Fibroblast of pulmonary artery (primary cell): ENCODE measurements around the gene DDX20.

Experiments
- DNase-seq: peaks from one replicate; pipeline ENCODE4 v3.0.0-alpha.2; 2010; ENCODE audit warnings: low read depth
- H3K4me3 ChIP-seq: replicated peaks from 2 replicates; pipeline ENCODE4 v1.5.1; 2011; ENCODE audit warnings: low read depth, mild to moderate bottlenecking, control low read depth, low read length, moderate library complexity
- CTCF ChIP-seq: IDR thresholded peaks from 2 replicates; pipeline ENCODE4 v1.5.1; 2011; ENCODE audit warnings: mild to moderate bottlenecking, control low read depth, low read length, inconsistent platforms; ENCODE audit errors: missing control alignments

The DDX20 gene

GRCh38 chr1:111736548-111737215 lies 19.0 kb upstream of the DDX20 start:
- no peak for TF ChIP-seq CTCF
- no peak overlapping the region for H3K4me3 ChIP-seq
- DNase-seq = peak; percentile 54

- peak; percentile 29 for DNase-seq
- H3K4me3 ChIP-seq = peak overlapping the region; percentile 67
- TF ChIP-seq CTCF = no peak
These were observed 18.2 kb upstream of the DDX20 start for GRCh38 chr1:111737216-111738132.

GRCh38 chr1:111738133-111738435 lies 17.6 kb upstream of the DDX20 start:
- TF ChIP-seq CTCF = no peak
- no peak for DNase-seq
- peak overlapping the region; percentile 67 for H3K4me3 ChIP-seq

- TF ChIP-seq CTCF = no peak
- peak; percentile 71 for DNase-seq
- peak overlapping the region; percentile 67 for H3K4me3 ChIP-seq
These were observed 17.1 kb upstream of the DDX20 start for GRCh38 chr1:111738436-111739193.

- DNase-seq = peak; percentile 80
- H3K4me3 ChIP-seq = peak within 1 kb of the TSS; percentile 67
- TF ChIP-seq CTCF = no peak
These were observed 16.3 kb upstream of the DDX20 start, which contains the start of gene INKA2 for GRCh38 chr1:111739194-111739924. Gene INKA2, minus strand, starts transcription at chr1:111739395. Its CDS starts 153 bp downstream, at chr1:111739242.
